Ovary (tissue), 3 donors: ENCODE results near the gene EPB41L2.

Experiments
- POLR2A ChIP-seq: fragments of 450-650 bp; IDR thresholded peaks from one replicate; pipeline ENCODE4 v1.6.1; 2017; ENCODE audit warnings: antibody characterized with exemption, mild to moderate bottlenecking, moderate library complexity
- TF ChIP-seq, protein P1 (sequence below), 3 donors: fragments of 450-650 bp in 2 of 3; fragments of 200-600 bp in 1 of 3; IDR thresholded peaks; one replicate each; pipeline versions ENCODE4 v1.5.1 to v1.8.0; 2016 to 2022; ENCODE audit warnings: antibody characterized with exemption in 3 of 3, mild to moderate bottlenecking in 1 of 3
- donor health status: DM: no; HTN: no; CAD: no.

DNA sequence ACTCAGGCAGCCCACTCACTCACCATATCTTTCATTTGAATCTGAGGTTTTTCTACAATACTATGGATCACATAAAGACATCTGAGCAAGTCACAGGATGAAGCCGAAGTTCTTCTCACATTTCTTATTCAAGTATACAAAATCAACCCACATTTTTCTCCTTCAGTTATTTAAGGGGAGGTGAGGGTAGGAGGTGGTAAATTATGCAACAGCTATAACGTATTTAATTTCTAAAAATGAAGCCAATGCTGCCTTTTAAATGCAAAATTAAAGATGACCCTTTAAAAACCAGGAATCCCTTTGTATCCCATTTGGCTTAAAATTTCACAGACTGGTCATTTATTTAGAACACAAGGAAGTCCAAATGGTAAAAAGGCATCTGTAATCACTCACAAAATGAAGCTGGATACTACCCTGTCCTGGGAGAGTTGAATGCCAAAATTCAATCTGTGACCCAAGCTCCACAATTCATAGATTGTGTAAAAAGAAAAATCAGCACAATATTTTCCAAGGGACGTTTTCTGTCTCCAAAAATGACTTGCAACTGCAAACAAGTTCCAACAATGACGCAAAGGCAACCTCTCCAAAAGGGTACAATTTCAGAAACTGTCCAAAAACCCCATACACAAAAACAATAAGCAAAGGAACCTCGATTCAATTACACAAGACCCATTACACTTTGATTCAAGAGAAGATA is 48.8 kb downstream of the EPB41L2 start:
- TF ChIP-seq, protein P1, sequence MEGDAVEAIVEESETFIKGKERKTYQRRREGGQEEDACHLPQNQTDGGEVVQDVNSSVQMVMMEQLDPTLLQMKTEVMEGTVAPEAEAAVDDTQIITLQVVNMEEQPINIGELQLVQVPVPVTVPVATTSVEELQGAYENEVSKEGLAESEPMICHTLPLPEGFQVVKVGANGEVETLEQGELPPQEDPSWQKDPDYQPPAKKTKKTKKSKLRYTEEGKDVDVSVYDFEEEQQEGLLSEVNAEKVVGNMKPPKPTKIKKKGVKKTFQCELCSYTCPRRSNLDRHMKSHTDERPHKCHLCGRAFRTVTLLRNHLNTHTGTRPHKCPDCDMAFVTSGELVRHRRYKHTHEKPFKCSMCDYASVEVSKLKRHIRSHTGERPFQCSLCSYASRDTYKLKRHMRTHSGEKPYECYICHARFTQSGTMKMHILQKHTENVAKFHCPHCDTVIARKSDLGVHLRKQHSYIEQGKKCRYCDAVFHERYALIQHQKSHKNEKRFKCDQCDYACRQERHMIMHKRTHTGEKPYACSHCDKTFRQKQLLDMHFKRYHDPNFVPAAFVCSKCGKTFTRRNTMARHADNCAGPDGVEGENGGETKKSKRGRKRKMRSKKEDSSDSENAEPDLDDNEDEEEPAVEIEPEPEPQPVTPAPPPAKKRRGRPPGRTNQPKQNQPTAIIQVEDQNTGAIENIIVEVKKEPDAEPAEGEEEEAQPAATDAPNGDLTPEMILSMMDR (IDR thresholded peaks at IDR 0.05): no peak
- TF ChIP-seq POLR2A: no peak
